ENCODE data around the gene LARP1B. TPM values are rescaled to one million over a fixed set of nuclear protein-coding genes. Genes with fewer than 3 reads are reported as not detected.

Gene LARP1B
- total RNA-seq, 1 experiment from 2014 or later: 31.1 TPM

DNA sequence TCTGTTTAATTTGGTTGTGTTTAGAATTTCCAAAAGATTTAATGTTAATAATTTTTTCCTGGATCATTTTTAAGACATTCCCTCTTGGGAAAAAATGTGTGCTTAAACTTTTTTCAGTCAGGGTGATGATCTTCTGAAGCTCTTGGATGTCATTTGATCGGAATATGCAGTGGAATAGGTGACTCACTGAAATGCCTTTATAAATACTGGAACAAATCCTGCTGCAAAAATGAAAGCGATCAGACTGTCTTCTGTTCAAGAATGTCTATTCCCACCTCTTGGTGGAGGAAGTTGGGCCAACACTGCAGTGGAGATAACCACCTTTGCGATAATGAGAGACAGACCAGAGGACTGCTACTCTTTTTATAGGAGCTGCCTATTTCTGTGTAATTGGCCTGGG lies 46.7 kb downstream of the LARP1B start:
- intact Hi-C loops (cut with micrococcal nuclease): no loop called here
- Histone ChIP-seq H3K36me3 (ENCODE audit: control insufficient read depth in 1 of 2, insufficient read depth in 2 of 2, low read length in 2 of 2) (peaks cover 9 to 15% of the 10 kb centered on the region in 2 experiments; a peak in 2 of 4 replicates), H3K27me3 (ENCODE audit: insufficient read depth, low read length) (no peaks in the 10 kb centered on the region), H3K9me3 (ENCODE audit: control insufficient read depth in 1 of 2, insufficient read depth in 1 of 2, low read depth in 1 of 2, low read length in 2 of 2) (no peaks in the 10 kb centered on the region), H3K4me3 (replicated peaks in 1 of 2; ENCODE audit: low read depth in 1 of 2, low read length in 2 of 2) (no peak overlapping the region), H3K4me2 (ENCODE audit: low read length) (no peak overlapping the region), H2AFZ (ENCODE audit: low read depth, low read length, poor library complexity, severe bottlenecking) (no peak overlapping the region), H3K4me1 (ENCODE audit: control insufficient read depth in 1 of 2, insufficient read depth in 2 of 2, low read length in 2 of 2) (no peaks in the 10 kb centered on the region), H3K79me2 (ENCODE audit: insufficient read depth, low read length) (no peaks in the 10 kb centered on the region), H4K20me1 (ENCODE audit: insufficient read depth) (no peaks in the 10 kb centered on the region), H3K27ac (ENCODE audit: low read depth, low read length) (no peak overlapping the region), H3K9ac (ENCODE audit: low read length) (no peak overlapping the region), H3K9me2 (ENCODE audit: insufficient read depth) (no peaks in the 10 kb centered on the region)
- ChIA-PET POLR2A (no interaction called here), RAD21 (ENCODE audit: low non-redundant PET in 1 of 2, low total read pairs in 2 of 2, uncharacterized antibody in 2 of 2, unreplicated experiment in 2 of 2) (no interaction called here), CTCF (no interaction called here)
- no peak for DNase-seq (ENCODE audit: low read depth, low spot score)
- ATAC-seq: no peak
- BruUV-seq (replicated peaks): TSS peak; percentile 22
- TF ChIP-seq, protein P1, sequence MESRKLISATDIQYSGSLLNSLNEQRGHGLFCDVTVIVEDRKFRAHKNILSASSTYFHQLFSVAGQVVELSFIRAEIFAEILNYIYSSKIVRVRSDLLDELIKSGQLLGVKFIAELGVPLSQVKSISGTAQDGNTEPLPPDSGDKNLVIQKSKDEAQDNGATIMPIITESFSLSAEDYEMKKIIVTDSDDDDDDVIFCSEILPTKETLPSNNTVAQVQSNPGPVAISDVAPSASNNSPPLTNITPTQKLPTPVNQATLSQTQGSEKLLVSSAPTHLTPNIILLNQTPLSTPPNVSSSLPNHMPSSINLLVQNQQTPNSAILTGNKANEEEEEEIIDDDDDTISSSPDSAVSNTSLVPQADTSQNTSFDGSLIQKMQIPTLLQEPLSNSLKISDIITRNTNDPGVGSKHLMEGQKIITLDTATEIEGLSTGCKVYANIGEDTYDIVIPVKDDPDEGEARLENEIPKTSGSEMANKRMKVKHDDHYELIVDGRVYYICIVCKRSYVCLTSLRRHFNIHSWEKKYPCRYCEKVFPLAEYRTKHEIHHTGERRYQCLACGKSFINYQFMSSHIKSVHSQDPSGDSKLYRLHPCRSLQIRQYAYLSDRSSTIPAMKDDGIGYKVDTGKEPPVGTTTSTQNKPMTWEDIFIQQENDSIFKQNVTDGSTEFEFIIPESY (IDR thresholded peaks at IDR 0.05; ENCODE audit: extremely low read depth, insufficient replicate concordance, low read length): no peak
- TF ChIP-seq RAD21 (IDR thresholded peaks at IDR 0.05; ENCODE audit: low read depth) (no peak), POLR2AphosphoS5 (IDR thresholded peaks at IDR 0.05; ENCODE audit: low read depth, low read length) (no peak), ZFX (IDR thresholded peaks at IDR 0.05) (no peak), ELF1 (IDR thresholded peaks at IDR 0.05; ENCODE audit: borderline replicate concordance, low read depth) (no peak), SP1 (IDR thresholded peaks at IDR 0.05; ENCODE audit: low read depth) (no peak), EZH2phosphoT487 (IDR thresholded peaks at IDR 0.05; ENCODE audit: borderline replicate concordance) (no peak), JUND (IDR thresholded peaks at IDR 0.05) (no peak), EZH2 (IDR thresholded peaks at IDR 0.05) (no peak), YY1 (IDR thresholded peaks at IDR 0.05; ENCODE audit: extremely low read depth, insufficient replicate concordance, low read depth, low read length) (no peak), SIN3A (IDR thresholded peaks at IDR 0.05; ENCODE audit: low read depth) (no peak), CEBPB (IDR thresholded peaks at IDR 0.05; ENCODE audit: low read depth) (no peak), EGR1 (IDR thresholded peaks at IDR 0.05; ENCODE audit: low read depth) (no peak), CBX3 (IDR thresholded peaks at IDR 0.05; ENCODE audit: low read depth) (no peak), POLR2A (IDR thresholded peaks at IDR 0.05; ENCODE audit: borderline replicate concordance, extremely low read depth, insufficient read depth, insufficient read length) (no peak)
- TF ChIP-seq, protein P2, sequence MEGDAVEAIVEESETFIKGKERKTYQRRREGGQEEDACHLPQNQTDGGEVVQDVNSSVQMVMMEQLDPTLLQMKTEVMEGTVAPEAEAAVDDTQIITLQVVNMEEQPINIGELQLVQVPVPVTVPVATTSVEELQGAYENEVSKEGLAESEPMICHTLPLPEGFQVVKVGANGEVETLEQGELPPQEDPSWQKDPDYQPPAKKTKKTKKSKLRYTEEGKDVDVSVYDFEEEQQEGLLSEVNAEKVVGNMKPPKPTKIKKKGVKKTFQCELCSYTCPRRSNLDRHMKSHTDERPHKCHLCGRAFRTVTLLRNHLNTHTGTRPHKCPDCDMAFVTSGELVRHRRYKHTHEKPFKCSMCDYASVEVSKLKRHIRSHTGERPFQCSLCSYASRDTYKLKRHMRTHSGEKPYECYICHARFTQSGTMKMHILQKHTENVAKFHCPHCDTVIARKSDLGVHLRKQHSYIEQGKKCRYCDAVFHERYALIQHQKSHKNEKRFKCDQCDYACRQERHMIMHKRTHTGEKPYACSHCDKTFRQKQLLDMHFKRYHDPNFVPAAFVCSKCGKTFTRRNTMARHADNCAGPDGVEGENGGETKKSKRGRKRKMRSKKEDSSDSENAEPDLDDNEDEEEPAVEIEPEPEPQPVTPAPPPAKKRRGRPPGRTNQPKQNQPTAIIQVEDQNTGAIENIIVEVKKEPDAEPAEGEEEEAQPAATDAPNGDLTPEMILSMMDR (IDR thresholded peaks at IDR 0.05 in 2 of 3, conservative IDR thresholded peaks at IDR 0.05 in 1 of 3; ENCODE audit: borderline replicate concordance in 1 of 3, insufficient read depth in 1 of 3, low read depth in 2 of 3, low read length in 2 of 3): no peak
- TF ChIP-seq, protein P3, sequence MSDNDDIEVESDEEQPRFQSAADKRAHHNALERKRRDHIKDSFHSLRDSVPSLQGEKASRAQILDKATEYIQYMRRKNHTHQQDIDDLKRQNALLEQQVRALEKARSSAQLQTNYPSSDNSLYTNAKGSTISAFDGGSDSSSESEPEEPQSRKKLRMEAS (IDR thresholded peaks at IDR 0.05): no peak
- TF ChIP-seq, protein P4, sequence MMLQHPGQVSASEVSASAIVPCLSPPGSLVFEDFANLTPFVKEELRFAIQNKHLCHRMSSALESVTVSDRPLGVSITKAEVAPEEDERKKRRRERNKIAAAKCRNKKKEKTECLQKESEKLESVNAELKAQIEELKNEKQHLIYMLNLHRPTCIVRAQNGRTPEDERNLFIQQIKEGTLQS (IDR thresholded peaks at IDR 0.05): no peak
- TF ChIP-seq, protein P5, sequence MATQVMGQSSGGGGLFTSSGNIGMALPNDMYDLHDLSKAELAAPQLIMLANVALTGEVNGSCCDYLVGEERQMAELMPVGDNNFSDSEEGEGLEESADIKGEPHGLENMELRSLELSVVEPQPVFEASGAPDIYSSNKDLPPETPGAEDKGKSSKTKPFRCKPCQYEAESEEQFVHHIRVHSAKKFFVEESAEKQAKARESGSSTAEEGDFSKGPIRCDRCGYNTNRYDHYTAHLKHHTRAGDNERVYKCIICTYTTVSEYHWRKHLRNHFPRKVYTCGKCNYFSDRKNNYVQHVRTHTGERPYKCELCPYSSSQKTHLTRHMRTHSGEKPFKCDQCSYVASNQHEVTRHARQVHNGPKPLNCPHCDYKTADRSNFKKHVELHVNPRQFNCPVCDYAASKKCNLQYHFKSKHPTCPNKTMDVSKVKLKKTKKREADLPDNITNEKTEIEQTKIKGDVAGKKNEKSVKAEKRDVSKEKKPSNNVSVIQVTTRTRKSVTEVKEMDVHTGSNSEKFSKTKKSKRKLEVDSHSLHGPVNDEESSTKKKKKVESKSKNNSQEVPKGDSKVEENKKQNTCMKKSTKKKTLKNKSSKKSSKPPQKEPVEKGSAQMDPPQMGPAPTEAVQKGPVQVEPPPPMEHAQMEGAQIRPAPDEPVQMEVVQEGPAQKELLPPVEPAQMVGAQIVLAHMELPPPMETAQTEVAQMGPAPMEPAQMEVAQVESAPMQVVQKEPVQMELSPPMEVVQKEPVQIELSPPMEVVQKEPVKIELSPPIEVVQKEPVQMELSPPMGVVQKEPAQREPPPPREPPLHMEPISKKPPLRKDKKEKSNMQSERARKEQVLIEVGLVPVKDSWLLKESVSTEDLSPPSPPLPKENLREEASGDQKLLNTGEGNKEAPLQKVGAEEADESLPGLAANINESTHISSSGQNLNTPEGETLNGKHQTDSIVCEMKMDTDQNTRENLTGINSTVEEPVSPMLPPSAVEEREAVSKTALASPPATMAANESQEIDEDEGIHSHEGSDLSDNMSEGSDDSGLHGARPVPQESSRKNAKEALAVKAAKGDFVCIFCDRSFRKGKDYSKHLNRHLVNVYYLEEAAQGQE (IDR thresholded peaks at IDR 0.05; ENCODE audit: low read depth): no peak
